HG02938 (cell line): ENCODE data around the gene TTYH2.
"Not testable (repeated sequence)": the region's sequence is repeated elsewhere in the genome, so short reads cannot be mapped to it uniquely, and the experiment has no call there.

Experiments used
- ATAC-seq: cut with Tn5 transposase; IDR thresholded peaks from one replicate; pipeline ENCODE4 v1.9.1; 2021; ENCODE audit warnings: mild to moderate bottlenecking, moderate library complexity; ENCODE audit not compliant: unreplicated experiment

The TTYH2 gene

DNA sequence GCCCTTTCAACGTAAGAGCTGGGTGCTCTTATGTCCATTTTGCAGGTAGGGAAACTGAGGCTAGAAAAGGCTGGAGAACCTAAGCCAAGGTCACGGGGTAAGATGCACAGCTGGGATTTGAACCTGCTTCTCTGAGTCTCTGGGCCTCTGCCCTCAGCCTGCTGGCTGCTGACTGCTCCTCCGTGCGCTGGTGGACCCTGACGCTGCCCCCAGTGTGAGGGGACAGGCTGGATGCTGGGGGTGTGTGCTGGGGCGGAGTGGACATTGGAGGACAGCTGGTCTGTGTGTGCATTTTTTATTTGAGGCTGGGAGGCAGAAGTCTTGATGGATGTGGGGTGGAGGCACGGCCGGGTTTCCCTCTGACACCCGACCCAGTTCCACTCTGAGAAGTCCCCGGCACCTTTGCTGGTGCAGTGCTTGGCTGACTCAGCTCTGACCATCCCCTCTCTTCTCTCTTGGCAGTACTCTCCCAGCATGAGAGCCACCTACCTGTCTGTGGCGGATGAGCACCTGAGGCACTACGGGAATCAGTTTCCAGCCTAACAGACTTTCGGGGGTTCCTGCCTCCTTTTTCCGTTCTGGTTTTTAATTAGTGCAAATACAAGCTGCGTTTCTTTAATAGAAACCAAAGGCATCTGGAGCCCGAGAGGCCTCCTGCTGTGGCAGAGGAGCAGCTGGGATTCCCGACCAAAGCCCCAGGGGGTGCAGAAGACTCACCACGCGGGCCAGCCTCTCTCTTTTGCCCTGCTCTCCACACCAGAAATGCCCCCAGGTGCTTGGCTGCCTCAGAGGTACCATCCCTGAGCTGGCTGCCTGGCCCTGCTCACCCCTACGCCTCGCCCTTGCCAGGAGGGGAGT, 46.5 kb downstream of the TTYH2 start:
- no peak for ATAC-seq

DNA sequence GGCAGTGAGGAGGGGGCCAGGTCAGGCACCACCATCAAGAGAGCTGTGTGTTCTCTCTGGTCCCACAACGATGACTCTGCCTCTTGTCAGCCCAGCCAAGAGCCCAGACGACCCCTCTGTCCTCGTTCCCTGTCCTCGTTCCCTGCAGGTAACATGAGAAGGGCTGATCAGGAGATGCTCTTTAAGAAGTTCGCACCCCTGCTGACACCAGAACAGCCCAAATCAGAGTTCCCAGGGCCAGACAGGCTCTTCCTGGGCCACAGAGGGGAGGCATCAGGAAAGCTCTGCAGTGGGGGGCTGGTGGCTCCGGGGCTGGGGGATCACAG, 47.1 kb downstream of the TTYH2 start:
- ATAC-seq = no peak

DNA sequence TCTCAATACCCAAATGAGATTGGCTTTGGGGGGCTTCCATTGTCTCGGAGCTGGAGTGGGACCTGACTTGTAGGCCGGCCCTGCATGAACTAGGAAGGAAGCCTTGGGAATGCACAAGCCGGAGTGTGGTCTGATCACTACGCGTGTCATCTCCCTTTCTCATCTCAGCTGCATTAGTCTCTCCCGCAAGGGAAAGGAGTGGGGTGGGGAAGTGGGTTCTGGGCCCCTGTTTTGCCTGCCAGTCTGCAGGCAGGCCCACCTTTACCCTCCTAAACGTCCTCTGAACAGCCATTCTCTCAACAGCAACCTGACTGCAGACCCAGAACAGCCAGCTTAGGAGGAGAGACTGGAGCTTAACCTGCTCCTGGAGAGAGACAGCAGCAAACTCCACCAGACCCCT, 49.2 kb downstream of the TTYH2 start:
- no peak for ATAC-seq

DNA sequence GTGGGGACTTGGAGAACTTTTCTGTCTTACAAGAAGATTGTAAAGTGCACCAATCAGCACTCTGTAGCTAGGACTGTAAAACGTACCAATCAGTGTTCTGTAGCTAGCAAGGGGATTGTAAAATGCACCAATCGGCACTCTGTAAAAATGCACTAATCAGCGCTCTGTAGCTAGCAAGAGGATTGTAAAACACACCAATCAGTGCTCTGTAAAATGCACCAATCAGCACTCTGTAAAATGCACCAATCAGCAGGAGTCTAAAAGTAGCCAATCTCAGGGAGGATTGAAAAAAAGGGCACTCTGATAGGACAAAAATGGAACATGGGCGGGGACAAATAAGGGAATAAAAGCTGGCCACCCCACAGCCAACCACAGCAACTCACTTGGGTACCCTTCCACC, 53.7 kb downstream of the TTYH2 start:
- ATAC-seq = not testable (repeated sequence)

DNA sequence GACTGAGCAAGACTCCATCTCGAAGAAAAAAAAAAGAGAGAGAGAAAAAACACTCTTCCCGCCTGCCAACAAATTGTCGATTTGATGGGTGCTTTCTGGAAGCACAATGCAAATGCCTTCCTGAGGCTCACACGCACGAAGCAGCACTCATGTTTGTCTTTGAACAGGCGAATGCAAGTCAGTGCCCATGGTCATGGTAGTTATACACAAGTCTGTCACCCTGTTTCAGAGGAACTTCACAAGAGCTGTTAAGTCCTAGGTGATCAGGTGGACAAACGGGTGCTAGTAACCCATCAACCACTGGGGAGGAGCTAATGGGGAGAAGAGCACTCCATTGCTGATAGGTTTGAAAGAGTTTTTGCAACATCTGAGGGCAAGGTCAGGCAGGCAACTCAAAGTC, 54.2 kb downstream of the TTYH2 start:
- no peak for ATAC-seq

DNA sequence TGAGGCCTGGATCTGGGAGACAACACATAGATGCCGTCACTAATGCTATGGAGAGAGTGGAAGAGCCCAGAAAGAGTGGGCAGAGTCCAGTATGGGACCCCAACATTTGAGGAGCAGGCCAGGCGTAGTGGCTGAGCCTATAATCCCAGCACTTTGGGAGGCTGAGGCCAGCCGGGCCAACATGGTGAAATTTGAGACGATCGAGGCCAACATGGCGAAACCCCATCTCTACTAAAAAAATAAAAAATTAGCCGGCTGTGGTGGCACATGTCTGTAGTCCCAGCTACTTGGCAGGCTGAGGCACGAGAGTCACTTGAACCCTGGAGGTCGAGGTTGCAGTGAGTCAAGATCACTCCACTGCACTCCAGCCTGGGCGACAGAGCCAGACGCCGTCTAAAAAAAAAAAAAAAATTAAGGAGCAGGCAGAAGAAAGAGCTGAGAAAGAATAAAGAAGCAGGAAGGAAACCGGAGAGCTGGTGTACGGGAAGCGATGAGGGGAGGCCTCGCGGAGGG, 54.7 kb downstream of the TTYH2 start:
- no peak for ATAC-seq

DNA sequence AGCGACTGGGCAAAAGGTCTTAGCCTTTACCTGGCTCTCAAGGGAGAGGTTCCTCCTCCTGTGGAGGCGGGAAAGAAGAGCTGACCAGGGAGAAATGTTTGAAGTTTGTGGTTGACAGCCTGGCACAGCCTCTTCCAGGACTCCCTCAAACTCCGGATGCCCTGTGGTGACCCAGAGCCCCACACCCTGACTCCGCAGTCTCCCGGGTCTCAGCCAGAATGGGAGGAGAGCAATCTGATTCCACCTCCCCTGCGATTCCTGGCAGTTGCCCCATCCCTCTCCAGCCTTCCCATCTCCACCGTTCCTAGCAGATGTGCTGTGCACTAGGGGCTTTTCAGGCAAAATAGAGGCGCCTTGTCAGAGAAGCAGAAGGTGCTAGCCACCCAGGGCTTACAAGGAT, 55.2 kb downstream of the TTYH2 start:
- no peak for ATAC-seq

DNA sequence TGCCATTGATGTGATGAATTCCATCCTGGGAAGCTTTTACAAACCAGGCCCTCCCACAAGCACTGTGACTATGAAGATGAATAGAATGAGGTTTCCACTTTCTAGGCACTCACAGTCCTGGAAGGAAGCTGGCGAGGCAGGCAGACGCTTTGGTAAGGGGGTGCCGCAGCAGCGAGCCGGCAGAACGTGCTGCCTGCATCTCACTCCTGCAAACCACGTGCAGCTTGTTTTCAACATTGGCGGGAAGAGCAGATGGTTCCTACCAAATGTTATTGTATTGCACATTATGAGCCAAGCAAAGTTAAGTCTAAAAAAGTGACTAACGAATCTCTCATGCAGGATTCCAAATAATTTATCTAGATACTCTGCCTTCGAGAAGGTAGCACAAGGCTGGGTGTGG, 57.0 kb downstream of the TTYH2 start:
- ATAC-seq = no peak

DNA sequence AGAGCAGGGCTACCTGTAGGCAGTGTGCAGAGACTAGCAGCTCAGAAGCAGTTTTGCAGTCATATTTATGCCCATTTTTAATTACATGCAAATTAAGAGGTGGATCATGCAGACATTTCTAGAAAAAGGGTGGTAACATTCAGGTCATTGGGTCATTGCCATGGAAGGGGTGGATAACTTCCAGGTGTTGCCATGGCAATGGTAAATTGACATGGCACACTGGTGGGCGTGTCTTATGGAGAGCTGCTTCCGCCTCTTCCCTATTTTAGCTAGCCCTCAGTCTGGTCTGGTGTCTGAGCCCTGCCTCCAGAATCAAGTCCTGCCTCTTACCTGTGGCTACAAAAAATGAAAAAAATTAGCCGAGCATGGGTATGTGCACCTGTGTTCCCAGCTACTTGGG, 57.9 kb downstream of the TTYH2 start:
- no peak for ATAC-seq

DNA sequence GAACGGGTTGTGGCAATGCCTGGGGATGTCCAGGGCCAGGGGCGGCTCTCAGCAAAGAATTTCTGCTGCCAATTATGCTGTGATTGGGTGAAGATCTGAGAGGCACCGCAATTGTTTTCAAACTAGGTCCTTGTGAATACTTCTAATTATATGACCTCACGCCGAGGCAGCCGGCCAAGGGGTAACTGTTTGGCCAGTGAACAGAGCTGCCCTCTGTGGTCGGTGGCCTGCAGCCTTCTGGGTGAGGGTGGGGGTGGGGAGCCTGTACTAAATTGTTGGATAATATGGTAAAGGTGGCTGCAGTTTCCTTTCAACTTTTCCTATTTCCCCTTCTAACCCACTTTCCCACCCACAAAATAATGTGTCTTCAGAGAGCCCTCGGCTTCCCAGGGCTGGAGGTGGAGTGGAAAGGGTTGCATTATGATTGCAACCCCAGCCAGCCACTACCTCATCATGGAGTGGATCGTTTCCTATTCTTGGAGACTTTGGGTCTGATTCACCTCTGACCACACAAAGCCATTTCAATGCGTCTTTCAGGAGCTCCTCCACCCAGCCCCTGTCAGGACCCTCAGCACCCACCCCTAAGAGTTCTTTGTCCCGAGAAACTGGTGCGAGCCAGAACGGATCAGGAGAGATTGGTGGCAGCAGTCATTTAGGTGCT, 58.7 kb downstream of the TTYH2 start:
- ATAC-seq = no peak

DNA sequence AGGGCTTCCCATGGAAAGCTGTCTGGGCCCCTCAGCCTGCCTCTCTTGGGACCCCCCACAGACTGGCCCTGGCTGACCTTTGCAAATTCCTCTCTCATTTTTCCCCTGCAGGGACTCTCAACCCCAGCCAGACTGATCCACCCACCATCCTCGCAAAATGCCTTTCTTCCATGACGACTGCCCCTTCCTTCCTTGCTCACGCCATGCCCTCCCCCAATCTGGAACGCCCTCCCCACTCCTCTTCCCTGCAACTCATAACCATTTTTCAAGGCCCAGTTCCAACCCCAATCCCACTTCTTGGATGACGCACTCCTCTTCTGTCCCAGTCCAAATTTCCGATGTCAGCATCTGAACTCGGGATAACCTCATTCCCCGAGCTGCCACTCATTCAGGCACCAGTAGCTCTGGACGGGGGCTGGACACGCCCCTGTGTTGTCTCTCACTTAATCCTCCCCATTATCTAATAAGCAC, 59.4 kb downstream of the TTYH2 start:
- ATAC-seq = no peak

DNA sequence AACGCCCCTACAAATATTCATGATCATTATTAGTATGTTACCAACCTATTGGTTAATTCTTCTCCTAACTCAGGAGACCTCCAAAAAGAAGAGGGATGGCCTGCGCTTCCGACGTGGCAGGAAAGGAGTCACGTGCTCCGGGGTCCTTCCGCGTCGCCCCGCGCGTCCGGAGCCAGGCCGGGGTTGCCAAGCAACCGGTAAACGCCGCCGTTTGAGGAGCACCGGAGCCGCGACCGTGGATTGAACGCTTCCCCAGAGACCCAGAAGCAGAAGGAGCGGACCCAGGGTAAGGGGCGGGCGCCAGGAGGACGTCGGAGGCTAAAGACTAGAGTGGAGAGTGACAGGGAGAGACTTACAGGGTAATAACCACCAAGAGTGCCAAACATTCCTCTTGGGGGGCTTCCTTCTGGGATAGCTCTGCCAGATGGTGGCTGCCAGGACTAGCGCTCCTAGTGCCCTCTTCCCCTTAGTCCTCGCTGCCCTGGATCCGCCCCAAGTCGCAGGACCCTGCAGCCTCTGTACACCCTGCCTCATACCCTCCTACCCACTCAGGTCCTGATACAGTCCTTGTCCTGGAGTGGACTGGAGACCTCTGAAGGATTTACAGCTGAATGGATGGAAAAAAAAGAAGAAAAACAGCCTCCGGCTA, 60.8 kb downstream of the TTYH2 start, which contains the start of gene DNAI2:
DNAI2 (plus strand) TSS at position 175 of the 649 bp plus-strand sequence. CDS start 7,584 bp downstream, outside the sequence.
- no peak for ATAC-seq

DNA sequence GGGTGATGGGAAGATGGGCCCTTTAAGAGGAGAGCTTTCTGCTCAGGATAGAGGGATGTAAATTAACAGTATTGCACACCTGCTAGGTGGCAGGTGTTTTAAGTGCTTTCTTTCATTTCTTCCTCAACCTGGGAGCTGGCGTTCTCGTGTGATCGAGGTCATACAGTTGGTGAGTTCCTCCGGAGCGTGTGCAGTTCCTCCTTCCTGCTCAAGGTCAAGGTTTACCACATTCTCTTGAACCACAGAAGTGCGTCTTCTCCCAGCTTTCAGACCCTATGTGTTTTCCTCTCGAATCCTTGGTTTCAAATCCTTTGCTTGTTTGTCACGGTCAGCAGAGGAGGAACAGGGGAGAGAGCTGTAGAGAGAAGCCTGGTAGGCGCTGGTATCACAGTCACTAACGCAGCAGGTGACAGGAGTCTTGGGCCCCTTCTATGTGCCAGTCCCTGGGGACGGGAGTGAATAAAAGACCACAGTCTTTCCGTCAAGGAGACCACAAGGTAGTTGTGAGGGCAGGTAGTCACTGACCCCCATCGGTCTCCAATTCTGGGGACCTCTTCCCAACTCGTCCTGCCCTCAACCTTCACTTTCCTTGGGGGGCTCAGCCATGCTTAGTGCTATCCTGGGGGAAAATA, 61.5 kb downstream of the TTYH2 start:
- ATAC-seq = no peak

DNA sequence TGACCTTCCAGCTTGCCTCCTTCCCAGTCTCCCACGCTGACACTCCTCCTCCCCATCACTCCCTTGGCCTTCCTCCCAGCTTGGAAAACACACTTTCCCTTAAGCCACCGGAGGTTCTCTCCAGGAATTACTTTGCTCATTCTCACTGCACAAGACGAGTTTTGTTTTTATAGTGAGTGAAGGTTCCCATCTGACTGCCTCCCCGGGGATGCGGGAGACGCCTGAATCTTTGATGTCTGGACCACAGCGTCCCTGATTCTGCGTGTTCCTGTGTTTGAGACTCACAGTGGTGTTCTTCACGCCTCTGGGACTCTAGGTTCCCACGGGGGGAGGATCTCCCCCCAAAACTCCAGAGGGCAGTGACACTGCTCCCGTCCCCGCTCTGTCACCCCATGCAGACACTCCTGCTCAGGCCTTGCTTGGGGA, 62.7 kb downstream of the TTYH2 start:
- ATAC-seq = no peak

DNA sequence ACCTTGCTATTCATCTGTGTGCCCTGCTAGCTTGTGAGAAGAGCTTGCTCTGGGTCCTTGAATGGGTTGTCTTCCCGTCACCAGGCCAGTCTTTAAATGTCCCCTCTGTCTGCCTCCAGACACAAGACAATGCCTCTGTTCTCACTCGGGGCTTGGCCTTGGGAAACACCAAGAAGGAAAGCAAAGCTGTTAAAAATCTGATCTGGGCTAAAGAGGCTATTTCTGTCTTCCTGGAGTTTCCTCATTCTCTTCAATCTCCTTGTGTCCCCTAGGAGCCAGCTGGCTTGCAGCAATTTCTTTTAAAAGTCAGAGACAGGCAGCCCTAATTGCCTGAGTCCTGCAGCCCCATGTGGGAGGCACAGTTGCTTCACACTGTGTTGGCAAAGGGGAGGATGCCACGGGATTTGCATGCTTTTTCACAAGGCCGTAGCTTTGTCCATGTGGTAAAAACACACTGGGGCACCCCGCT, 63.2 kb downstream of the TTYH2 start:
- no peak for ATAC-seq

DNA sequence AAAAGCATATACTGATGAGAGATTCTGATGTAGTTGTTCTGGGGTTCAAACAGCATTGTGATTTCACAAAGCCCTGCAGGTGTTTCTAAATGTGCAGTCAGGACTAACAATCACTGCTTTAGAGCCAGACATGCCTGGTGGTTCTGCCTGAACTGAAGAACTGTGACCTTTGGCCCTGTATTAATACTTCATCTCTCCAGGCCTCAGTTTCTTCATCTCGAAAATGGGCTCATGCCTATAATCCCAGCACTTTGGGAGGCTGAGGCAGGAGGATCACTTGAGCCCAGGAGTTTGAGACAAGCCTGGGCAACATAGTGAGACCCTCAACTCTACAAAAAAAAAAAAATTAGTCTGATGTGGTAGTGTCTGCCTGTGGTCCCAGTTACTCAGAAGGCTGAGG, 64.6 kb downstream of the TTYH2 start:
- ATAC-seq = no peak

DNA sequence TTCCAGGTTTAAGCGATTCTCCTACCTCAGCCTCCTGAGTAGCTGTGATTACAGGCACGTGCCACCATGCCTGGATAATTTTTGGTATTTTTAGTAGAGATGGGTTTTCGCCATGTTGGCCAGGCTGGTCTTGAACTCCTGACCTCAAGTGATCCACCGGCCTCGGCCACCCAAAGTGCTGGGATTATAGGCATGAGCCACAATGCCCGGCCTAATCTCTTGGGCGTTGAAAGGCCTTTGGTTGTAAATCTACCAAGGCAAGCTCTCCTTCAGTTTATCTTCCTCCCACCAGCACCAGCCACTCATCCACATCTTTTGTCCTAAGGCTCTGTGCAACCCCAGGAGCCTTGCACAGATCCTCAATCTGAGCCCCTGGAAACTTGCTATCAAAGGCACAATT, 66.2 kb downstream of the TTYH2 start:
- ATAC-seq = not testable (repeated sequence)

DNA sequence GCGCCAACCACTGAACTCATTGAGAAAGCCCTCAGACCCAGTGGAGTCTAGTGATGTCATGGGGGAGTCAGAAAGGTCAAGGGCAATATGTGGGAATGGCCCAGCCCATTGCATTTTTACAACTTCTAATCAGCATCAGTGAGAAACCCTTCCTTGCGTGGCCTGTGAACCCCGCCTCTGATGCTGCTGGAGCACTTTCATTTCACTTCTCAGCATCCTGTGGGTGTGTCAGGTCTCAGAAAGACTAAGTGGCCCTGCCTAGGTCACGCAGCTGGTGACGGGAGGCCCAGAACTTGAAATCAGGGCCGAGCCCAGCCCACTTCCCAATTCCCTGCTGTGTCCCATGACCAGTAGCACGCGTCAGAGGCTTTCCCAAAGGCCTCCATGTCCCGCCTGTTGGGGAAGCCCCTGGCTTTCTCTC, 66.7 kb downstream of the TTYH2 start:
- no peak for ATAC-seq

DNA sequence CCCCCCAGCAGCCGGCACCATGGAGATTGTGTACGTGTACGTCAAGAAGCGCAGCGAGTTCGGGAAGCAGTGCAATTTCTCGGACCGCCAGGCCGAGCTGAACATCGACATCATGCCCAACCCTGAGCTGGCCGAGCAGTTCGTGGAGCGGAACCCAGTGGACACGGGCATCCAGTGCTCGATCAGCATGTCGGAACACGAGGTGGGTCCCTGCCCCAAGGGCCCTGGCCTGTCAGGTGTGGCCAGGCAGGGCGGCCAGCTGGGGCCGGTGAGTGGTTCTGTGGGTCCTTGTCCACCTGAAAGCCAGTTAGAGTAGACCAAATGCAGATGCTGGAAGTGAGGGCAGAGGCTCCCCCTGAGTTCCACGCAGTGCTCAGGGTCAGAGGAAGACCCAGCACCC, 68.4 kb downstream of the TTYH2 start:
- no peak for ATAC-seq

DNA sequence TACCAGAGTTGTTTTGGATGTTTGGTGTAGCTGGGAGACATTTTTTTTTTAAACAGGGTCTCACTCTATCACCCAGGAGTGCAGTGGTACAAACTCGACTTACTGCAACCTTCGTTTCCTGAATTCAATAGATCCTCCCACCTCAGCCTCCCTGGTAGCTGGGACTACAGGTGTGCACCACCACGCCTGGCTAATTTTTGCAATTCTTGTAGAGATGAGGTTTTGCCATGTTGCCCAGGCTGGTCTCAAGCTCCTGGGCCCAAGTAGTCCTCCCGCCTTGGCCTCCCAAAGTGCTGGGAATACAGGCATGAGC, 68.9 kb downstream of the TTYH2 start:
- ATAC-seq = not testable (repeated sequence)
